Hepatocyte (in vitro differentiated cells): ENCODE results near the gene RGS13.

ENCODE experiments used
- EZH2 ChIP-seq: fragments of 200-600 bp; sonication (generic); IDR thresholded peaks from 2 replicates; pipeline ENCODE4 v1.6.1; 2016; ENCODE audit warnings: antibody characterized with exemption, mild to moderate bottlenecking, borderline replicate concordance
- EZH2phosphoT487 ChIP-seq: fragments of 200-600 bp; sonication (generic); IDR thresholded peaks from one replicate; pipeline ENCODE4 v1.6.1; 2018; ENCODE audit warnings: antibody characterized with exemption, mild to moderate bottlenecking, low read depth, moderate library complexity; ENCODE audit not compliant: unreplicated experiment, severe bottlenecking
- TF ChIP-seq, protein P1 (sequence below): fragments of 200-600 bp; sonication (generic); IDR thresholded peaks from 2 replicates; pipeline ENCODE4 v1.5.1; 2016; ENCODE audit warnings: antibody characterized with exemption, mild to moderate bottlenecking; ENCODE audit not compliant: poor library complexity

DNA sequence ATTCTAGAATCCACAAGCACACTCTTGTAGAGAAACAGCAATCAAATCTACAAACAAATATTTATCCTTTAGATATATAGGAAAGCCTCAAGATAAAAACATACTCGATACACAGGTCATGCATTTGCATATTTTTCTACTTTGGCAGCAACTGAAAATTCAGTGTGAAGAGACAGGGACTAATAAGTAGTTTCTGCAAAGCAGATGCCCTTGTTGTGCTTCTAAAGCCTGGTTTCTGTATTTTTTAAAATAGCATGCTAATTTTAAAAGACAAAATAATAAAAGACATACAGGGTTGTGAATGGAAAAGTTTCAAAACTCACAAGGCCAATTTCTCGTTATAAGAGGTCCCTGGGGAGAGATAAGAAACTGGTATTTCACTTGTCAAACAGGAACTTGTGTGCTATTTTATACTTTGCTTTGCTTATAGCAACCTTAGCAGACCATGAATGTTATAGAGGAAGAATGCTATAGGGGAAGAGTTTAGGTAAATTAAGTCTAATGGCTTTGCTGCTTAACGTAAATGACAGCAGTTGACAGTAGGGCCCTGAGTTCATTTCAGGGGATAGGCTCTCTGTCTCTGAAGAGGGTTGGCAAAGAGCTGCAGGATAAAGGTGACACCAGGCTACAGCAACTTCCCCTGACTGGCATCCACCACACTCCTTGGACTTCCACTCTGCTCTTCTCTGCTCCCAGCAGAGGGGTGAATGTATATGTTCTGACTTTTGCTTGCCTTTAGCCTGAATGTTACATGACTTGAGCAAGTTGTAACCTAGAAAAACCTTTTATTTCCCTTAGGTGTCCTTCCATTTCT lies 9.4 kb upstream of the RGS13 start:
- TF ChIP-seq, protein P1, sequence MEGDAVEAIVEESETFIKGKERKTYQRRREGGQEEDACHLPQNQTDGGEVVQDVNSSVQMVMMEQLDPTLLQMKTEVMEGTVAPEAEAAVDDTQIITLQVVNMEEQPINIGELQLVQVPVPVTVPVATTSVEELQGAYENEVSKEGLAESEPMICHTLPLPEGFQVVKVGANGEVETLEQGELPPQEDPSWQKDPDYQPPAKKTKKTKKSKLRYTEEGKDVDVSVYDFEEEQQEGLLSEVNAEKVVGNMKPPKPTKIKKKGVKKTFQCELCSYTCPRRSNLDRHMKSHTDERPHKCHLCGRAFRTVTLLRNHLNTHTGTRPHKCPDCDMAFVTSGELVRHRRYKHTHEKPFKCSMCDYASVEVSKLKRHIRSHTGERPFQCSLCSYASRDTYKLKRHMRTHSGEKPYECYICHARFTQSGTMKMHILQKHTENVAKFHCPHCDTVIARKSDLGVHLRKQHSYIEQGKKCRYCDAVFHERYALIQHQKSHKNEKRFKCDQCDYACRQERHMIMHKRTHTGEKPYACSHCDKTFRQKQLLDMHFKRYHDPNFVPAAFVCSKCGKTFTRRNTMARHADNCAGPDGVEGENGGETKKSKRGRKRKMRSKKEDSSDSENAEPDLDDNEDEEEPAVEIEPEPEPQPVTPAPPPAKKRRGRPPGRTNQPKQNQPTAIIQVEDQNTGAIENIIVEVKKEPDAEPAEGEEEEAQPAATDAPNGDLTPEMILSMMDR: no peak
- TF ChIP-seq EZH2: no peak
- no peak for TF ChIP-seq EZH2phosphoT487
